HEK293 (cell line): ENCODE measurements around the gene OR51B5.

ENCODE experiments used
- CTCF ChIP-seq: fragments of 450-650 bp; formaldehyde crosslinking; IDR thresholded peaks from 2 replicates; pipeline ENCODE4 v1.5.1; 2016; ENCODE audit warnings: missing biosample characterization, missing genetic modification characterization
- KLF16 ChIP-seq: fragments of 450-650 bp; formaldehyde crosslinking; IDR thresholded peaks from 2 replicates; pipeline ENCODE4 v1.5.1; 2017; ENCODE audit warnings: missing biosample characterization, missing genetic modification characterization
- KLF7 ChIP-seq: fragments of 450-650 bp; formaldehyde crosslinking; IDR thresholded peaks from 2 replicates; pipeline ENCODE4 v1.5.1; 2016; ENCODE audit warnings: missing biosample characterization, missing genetic modification characterization, borderline replicate concordance
- PRDM10 ChIP-seq: fragments of 450-650 bp; formaldehyde crosslinking; IDR thresholded peaks from 2 replicates; pipeline ENCODE4 v1.5.1; 2016; ENCODE audit warnings: missing biosample characterization, missing genetic modification characterization
- TCF7L2 ChIP-seq: IDR thresholded peaks from 2 replicates; pipeline ENCODE4 v1.6.1; 2011; ENCODE audit warnings: low read depth, mild to moderate bottlenecking, inconsistent platforms, low read length, moderate library complexity, borderline replicate concordance
- YY1 ChIP-seq: fragments of 450-650 bp; formaldehyde crosslinking; IDR thresholded peaks from 2 replicates; pipeline ENCODE4 v1.5.1; 2018; ENCODE audit warnings: missing biosample characterization, missing genetic modification characterization
- ZBTB8A ChIP-seq: fragments of 450-650 bp; formaldehyde crosslinking; IDR thresholded peaks from 2 replicates; pipeline ENCODE4 v1.5.1; 2016; ENCODE audit warnings: missing biosample characterization, missing genetic modification characterization
- ZFP37 ChIP-seq: fragments of 450-650 bp; formaldehyde crosslinking; IDR thresholded peaks from 2 replicates; pipeline ENCODE4 v1.5.1; 2016; ENCODE audit warnings: missing biosample characterization, missing genetic modification characterization
- ZNF114 ChIP-seq: fragments of 450-650 bp; formaldehyde crosslinking; IDR thresholded peaks from 2 replicates; pipeline ENCODE4 v1.5.0; 2017; ENCODE audit warnings: missing biosample characterization, missing genetic modification characterization
- ZNF132 ChIP-seq: fragments of 450-650 bp; formaldehyde crosslinking; IDR thresholded peaks from 2 replicates; pipeline ENCODE4 v1.5.1; 2017; ENCODE audit warnings: missing biosample characterization, missing genetic modification characterization, borderline replicate concordance
- ZNF549 ChIP-seq: fragments of 450-650 bp; IDR thresholded peaks from 2 replicates; pipeline ENCODE4 v1.5.1; 2018; ENCODE audit warnings: missing biosample characterization, missing genetic modification characterization, mild to moderate bottlenecking, inconsistent platforms, moderate library complexity
- ZNF558 ChIP-seq: fragments of 450-650 bp; formaldehyde crosslinking; IDR thresholded peaks from 2 replicates; pipeline ENCODE4 v1.5.1; 2016; ENCODE audit warnings: missing biosample characterization, missing genetic modification characterization
- TF ChIP-seq, protein P1 (sequence below): fragments of 450-650 bp; formaldehyde crosslinking; IDR thresholded peaks from 2 replicates; pipeline ENCODE4 v1.5.0; 2017; ENCODE audit warnings: missing biosample characterization, missing genetic modification characterization, borderline replicate concordance
- TF ChIP-seq, protein P2 (sequence below): fragments of 450-650 bp; formaldehyde crosslinking; IDR thresholded peaks from 2 replicates; pipeline ENCODE4 v1.5.1; 2016; ENCODE audit warnings: missing biosample characterization, missing genetic modification characterization

GRCh38 chr11:5298451-5298850 lies 44.9 kb downstream of the OR51B5 start:
- TF ChIP-seq CTCF (tag by site-specific recombination): no peak
- no peak for TF ChIP-seq PRDM10 (tag by site-specific recombination)
- no peak for TF ChIP-seq ZNF549 (tag by site-specific recombination)
- TF ChIP-seq ZNF558 (tag by site-specific recombination): no peak
- TF ChIP-seq ZNF114 (tag by site-specific recombination): no peak
- TF ChIP-seq, protein P1, sequence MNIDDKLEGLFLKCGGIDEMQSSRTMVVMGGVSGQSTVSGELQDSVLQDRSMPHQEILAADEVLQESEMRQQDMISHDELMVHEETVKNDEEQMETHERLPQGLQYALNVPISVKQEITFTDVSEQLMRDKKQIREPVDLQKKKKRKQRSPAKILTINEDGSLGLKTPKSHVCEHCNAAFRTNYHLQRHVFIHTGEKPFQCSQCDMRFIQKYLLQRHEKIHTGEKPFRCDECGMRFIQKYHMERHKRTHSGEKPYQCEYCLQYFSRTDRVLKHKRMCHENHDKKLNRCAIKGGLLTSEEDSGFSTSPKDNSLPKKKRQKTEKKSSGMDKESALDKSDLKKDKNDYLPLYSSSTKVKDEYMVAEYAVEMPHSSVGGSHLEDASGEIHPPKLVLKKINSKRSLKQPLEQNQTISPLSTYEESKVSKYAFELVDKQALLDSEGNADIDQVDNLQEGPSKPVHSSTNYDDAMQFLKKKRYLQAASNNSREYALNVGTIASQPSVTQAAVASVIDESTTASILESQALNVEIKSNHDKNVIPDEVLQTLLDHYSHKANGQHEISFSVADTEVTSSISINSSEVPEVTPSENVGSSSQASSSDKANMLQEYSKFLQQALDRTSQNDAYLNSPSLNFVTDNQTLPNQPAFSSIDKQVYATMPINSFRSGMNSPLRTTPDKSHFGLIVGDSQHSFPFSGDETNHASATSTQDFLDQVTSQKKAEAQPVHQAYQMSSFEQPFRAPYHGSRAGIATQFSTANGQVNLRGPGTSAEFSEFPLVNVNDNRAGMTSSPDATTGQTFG (tag by site-specific recombination): no peak
- no peak for TF ChIP-seq ZFP37 (tag by site-specific recombination)
- TF ChIP-seq ZNF132 (tag by site-specific recombination): no peak
- TF ChIP-seq KLF16: no peak
- TF ChIP-seq ZBTB8A (tag by site-specific recombination): no peak
- TF ChIP-seq, protein P2, sequence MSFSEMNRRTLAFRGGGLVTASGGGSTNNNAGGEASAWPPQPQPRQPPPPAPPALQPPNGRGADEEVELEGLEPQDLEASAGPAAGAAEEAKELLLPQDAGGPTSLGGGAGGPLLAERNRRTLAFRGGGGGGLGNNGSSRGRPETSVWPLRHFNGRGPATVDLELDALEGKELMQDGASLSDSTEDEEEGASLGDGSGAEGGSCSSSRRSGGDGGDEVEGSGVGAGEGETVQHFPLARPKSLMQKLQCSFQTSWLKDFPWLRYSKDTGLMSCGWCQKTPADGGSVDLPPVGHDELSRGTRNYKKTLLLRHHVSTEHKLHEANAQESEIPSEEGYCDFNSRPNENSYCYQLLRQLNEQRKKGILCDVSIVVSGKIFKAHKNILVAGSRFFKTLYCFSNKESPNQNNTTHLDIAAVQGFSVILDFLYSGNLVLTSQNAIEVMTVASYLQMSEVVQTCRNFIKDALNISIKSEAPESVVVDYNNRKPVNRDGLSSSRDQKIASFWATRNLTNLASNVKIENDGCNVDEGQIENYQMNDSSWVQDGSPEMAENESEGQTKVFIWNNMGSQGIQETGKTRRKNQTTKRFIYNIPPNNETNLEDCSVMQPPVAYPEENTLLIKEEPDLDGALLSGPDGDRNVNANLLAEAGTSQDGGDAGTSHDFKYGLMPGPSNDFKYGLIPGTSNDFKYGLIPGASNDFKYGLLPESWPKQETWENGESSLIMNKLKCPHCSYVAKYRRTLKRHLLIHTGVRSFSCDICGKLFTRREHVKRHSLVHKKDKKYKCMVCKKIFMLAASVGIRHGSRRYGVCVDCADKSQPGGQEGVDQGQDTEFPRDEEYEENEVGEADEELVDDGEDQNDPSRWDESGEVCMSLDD (tag by site-specific recombination): no peak
- no peak for TF ChIP-seq YY1 (tag by site-specific recombination)
- no peak for TF ChIP-seq TCF7L2
- TF ChIP-seq KLF7 (tag by site-specific recombination): no peak
